Activated naive CD4-positive, alpha-beta T cell treated with anti-CD3 and anti-CD28 coated beads, Interleukin-2, amount 50 U/mL, for 72 hours (primary cell): Measurements from ENCODE around the gene ETHE1. TPM values are rescaled to one million over a fixed set of nuclear protein-coding genes. Genes with fewer than 3 reads are reported as not detected.

Source experiments
- ATAC-seq, 2 donors: fragments of 150-1000 bp; cut with Tn5 transposase; 2 replicates each; pipeline ENCODE4 v1.10.0; 2021; ENCODE audit warnings: mild to moderate bottlenecking in 2 of 2, moderate library complexity in 2 of 2
- DNase-seq, 2 donors: peaks; one replicate each; pipeline ENCODE4 v3.0.0; 2021 to 2022; ENCODE audit warnings: low spot score in 2 of 2
- H3K27ac Mint-ChIP-seq, 2 donors: one replicate each; pipeline ENCODE4 v1.8.0; 2022; ENCODE audit warnings: mild to moderate bottlenecking in 2 of 2, mixed read lengths in 2 of 2
- H3K36me3 Mint-ChIP-seq, 2 donors: one replicate each; pipeline ENCODE4 v1.8.0; 2022; ENCODE audit warnings: mixed read lengths in 2 of 2
- H3K9me3 Mint-ChIP-seq, 2 donors: one replicate each; pipeline ENCODE4 v1.8.0; 2022; ENCODE audit warnings: mixed read lengths in 2 of 2
- total RNA-seq, 2 donors: library from RNA; stranded (reverse); gene quantifications; one replicate each; pipeline ENCODE4 v1.2.3, GENCODE V29; 2022

ETHE1 gene, protein sequence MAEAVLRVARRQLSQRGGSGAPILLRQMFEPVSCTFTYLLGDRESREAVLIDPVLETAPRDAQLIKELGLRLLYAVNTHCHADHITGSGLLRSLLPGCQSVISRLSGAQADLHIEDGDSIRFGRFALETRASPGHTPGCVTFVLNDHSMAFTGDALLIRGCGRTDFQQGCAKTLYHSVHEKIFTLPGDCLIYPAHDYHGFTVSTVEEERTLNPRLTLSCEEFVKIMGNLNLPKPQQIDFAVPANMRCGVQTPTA
- 10 to 100 TPM; 88.0 to 89.2 TPM for total RNA-seq

DNA sequence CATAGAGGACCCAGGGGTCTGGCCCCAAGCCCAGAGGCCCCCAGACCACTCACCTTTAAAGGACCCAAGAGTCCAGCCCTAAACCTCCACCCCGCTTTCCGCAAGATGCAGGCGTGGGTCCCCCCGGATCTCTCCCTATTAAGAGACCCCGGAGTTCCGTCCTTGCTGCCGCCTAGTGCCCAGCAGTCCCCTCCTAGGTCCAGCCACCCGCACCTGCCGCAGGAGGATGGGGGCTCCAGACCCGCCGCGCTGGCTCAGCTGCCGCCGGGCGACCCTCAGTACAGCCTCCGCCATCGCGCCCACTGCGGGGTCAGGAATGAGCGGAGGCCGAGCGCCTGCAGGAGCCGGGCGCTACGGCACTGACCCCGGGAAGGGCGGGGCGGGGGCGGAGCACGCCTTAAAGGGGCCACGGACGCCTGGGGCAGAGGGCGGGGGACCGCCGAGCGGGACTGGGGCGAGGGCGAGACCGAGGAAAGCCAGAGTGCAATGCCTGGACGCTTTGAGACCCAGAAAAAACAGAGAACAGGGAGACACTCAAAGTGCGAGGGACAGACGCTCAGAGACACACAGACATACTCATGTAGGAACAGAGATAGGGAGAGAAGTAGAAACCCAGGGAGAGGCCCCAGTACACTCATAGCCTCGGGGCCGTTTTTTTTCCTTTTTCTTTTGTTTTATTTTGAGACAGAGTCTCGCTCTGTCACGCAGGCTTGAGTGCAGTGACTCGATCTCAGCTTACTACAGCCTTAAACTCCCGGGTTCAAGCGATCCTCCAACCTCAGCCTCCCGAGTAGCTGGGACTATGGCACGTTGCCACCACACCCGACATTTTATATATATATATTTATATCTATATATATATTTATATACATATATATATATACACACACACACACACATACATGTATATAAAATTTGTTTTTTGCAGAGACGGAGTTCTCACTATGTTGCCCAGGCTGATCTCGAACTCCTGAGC is at the start of gene ETHE1:
TSS of gene ETHE1 (minus strand) at position 318 of the 976 bp plus-strand sequence. CDS start at position 294, 24 bp downstream.
- ATAC-seq (peak; percentile 75 to 82), DNase-seq (peak; percentile 78 to 88)
- Mint-ChIP-seq H3K27ac (peak within 1 kb of the TSS; percentile 89 to 98), H3K36me3 (peaks cover 6 to 10% of the 10 kb centered on the region in 2 donors), H3K9me3 (no peaks in the 10 kb centered on the region)

DNA sequence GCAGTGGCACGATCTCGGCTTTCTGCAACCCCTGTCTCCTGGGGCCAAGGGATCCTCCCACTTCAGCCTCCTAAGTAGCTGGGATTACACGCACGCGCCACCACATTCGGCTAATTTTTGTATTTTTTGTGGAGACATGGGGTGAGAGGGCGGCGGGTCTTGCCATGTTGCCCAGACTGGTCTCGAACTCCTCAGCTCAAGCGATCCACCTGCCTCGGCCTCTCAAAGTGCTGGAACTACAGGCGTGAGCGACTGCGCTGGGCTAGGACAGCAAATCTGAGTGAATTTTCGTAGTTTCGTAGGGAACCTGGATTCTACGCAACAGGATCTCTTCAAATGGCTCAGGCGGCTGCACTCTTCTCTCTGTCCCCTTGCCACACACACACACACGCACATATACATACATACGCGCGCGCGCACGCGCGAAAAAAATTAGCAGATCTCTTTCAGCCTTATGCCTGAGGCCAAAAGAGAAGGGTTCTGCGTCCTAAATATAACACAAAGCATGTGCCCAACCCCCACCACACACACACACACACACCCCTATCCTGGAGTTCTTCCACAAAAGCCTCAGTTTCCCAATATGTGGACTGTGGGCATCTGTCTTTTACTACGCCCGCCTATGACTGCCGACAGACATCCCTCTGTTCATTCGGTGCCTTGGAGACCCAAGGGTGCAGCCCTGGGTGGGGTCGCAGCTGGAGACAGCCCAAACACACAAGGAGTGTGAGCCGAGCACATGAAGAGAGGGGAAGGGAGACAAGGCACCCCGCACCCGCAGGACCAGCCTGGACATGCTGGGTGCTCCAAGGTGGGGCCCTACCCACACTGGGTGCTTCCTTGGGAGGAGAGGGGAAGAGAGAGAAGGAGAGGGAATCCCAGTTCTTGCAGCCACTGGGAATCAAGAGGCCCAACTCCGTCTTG is 49.2 kb upstream of the ETHE1 start:
- peak overlapping the region; percentile 92 to 98 for H3K27ac Mint-ChIP-seq
- ATAC-seq (no peak), DNase-seq (no peak)
- peaks cover 13 to 14% of the 10 kb centered on the region in 2 donors for H3K36me3 Mint-ChIP-seq
- no peaks in the 10 kb centered on the region for H3K9me3 Mint-ChIP-seq

DNA sequence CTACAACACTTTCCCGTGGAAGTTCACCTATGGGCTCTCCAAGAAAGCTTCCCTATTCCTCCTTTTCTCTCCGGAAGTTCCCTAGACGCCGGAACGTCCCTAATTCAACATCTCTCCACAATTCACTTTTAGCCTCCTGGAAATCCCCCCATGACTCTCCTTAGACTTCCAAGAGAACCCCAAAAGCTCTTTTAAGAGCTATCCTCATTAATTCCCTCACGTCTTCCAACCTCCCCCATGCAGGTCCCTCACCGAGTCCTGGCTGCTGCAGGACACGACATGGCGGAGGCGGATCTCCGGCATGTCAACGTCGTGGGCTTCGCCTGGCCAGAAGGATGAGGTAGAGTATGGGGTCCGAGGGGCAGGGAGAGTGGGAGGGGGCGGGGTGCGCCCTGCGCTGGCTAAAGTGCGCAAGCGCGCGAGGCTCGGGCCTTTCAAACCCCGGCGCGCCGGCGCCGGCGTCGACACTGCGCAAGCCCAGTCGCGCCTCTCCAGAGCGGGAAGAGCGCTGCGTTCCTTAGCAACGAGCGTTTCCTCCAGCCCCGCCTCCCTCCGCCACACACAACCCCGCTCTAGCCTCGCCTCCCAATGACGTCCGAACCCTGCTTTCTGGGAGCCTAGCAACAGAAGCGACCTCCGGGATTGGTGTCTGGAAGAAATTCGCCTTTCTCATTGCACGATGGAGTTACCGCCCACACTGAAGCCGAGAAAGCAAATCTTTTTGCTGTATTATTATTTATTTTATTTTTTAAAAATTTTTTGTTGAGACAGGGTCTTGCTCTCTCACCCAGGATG is 48.4 kb upstream of the ETHE1 start, which contains the start of the genes PINLYP and XRCC1:
TSS of gene PINLYP (plus strand) at position 646 of the 795 bp plus-strand sequence. CDS start 1,391 bp downstream, outside the sequence.
TSS of gene XRCC1 (minus strand) at position 372 of the 795 bp plus-strand sequence. CDS start at position 303, 69 bp downstream.
- Mint-ChIP-seq H3K36me3 (peaks cover 13 to 14% of the 10 kb centered on the region in 2 donors), H3K27ac (peak within 1 kb of the TSS; percentile 98 to 99), H3K9me3 (no peaks in the 10 kb centered on the region)
- peak; percentile 92 to 94 for DNase-seq
- peak; percentile 99 to 100 for ATAC-seq

DNA sequence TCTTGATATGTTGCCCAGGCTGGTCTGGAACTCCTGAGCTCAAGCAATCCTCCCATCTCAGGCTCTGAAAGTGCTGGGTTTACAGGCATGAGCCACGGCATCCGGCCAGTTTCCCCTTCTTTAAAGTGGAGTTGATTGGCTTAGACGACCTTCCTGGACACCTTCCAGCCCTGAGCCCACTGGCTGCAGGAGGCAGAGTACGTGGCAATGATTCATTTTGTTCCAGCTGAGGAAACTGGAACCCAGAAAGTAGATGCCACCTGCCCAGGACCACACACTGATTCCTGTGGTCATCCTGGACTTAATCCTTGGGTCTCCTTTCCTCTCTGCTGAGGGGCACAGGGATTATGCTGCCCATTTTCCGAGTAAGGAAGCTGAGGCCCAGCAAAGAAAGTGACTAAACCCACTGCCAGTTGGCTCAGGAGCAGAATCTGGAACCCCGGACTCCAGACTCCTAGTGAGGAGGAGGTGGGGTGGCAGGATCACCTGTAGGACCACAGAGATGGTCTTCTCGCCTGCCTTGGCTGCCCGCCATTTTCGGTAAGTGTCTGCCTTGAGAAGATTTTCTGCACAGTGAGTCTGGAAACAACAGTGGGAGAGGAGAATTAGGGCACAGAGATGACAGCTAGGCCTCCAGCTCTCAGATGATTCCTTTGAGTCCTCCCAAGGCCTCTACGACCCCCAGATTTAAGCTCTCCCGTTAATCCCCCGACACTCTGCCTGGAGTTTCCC is 47.6 kb upstream of the ETHE1 start:
- DNase-seq (no peak), ATAC-seq (no peak)
- Mint-ChIP-seq H3K36me3 (peaks cover 7% of the 10 kb centered on the region in 2 donors), H3K9me3 (no peaks in the 10 kb centered on the region), H3K27ac (peak overlapping the region; percentile 98 to 99)

DNA sequence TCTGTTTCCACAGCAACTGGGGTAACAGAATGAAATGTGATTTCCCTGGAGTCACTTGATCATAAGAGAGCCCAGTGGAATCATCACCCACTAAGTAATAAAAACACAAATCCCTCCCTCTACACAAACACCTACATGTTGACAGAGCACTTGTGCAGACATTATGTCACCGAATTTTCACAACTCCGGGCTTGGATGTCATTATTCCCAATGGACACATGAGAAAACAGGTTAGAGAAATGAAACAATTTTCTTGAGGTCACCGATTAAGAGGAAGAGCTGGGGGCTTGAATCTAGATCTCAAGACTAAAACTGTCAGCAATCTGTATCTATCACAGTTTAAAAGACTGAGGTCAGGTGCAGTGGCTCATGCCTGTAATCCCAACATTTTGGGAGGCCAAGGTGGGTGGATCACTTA is 45.2 kb upstream of the ETHE1 start:
- peaks cover 5 to 6% of the 10 kb centered on the region in 2 donors for H3K36me3 Mint-ChIP-seq
- peak overlapping the region in 1 of 2 donors; percentile 38 for H3K27ac Mint-ChIP-seq
- DNase-seq (no peak), ATAC-seq (no peak)
- no peaks in the 10 kb centered on the region for H3K9me3 Mint-ChIP-seq

DNA sequence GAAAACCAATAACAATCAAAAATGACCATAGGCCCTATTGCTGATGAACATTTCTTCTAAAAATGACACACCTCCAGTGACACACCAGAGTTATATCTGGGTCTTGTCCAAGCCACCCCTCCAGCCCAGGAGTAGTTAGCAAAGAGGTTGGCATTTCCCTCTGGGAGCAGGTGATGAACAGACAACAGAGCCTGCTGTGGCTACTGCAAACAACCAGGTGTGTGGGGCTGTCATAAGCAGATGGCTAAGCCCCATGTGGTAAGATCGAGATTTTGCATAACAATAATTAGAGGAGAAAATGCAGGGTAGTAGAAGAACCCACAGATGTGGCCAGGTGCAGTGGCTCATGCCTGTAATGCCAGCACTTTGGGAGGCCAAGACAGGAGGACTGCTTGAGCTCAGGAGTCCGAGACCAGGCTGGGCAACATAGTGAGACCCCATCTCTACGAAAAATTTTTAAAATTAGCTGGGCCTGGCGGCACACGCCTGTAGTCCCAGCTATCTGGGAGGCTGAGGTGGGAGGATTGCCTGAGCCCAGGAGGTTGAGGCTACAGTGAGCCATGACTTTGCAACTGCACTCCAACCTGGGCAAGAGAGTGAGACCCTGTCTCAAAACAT is 43.3 kb upstream of the ETHE1 start:
- DNase-seq (no peak), ATAC-seq (no peak)
- Mint-ChIP-seq H3K9me3 (no peaks in the 10 kb centered on the region), H3K27ac (peak overlapping the region in 1 of 2 donors; percentile 42), H3K36me3 (peaks cover 4 to 5% of the 10 kb centered on the region in 2 donors)

DNA sequence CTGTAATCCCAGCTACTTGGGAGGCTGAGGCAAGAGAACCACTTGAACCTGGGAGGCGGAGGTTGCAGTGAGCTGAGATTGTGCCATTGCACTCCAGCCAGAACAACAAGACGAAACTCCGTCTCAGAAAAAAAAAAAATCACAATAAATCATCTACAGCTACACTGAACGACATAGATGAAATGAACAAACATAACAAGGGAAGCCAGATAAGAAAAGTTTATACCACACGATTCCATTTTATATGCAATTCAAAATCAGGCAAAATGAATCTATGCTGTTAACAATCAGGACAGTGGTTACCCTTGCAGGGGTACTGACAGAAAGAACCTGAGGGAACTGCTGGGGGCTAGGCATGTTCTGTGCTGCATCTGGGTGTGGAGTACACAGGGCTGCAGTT is 42.7 kb upstream of the ETHE1 start:
- no peaks in the 10 kb centered on the region for H3K36me3 Mint-ChIP-seq
- H3K27ac Mint-ChIP-seq = peak overlapping the region in 1 of 2 donors; percentile 42
- no peaks in the 10 kb centered on the region for H3K9me3 Mint-ChIP-seq
- ATAC-seq (no peak), DNase-seq (no peak)

DNA sequence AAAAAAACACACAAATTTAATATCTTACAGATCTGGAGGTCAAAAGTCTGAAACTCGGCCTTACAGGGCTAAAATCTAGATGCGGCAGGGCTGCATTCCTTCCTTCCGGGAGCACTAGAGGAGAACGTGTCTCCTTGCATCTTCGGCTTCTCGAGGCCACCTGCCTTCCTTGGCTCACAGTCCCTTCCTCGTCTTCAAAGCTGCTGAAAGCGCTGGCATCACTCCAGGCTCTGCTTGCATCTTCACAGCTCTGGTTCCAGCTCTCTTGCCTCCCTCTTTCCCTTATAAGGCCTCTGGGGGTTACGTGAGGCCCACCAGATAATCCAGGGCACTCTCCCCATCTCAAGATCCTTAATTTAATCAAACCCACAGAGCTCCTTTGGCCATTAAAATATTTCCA is 37.8 kb upstream of the ETHE1 start:
- H3K9me3 Mint-ChIP-seq = peaks cover 3% of the 10 kb centered on the region in 2 donors
- peak overlapping the region; percentile 41 to 99 for H3K27ac Mint-ChIP-seq
- ATAC-seq = no peak

DNA sequence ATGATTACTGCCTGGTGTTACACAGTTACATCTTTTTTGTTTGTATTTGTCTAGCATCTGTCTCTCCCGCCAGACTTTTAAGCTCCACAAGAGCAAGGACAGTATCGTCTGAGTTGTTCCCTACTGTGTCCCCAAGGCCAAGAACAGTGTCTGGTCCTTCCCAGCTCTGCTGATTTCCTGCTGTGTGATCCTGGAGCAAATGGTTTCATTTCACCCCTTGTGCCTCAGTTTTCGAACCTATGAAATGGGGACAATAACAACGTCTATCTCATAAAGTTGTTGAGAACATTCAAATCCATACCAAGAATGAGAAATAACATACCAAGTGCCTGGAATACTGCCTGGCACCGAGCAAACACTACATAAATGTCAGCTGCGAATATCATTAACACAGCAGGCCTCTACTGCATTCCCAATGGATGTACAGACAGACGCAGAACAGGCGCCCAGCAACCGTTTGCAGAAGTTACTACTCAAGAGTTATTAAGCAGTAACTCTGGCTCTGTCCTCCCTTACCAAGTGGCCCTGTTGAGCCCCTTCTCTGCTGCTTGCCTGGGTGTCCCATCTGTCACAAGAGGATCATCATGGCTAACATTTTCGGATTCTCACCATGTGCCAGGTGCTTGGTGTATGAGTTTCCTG is 36.9 kb upstream of the ETHE1 start:
- H3K36me3 Mint-ChIP-seq = peaks cover 6 to 29% of the 10 kb centered on the region in 2 donors

More for the DNA sequence above, 37.8 kb upstream of the ETHE1 start:
- no peak for DNase-seq
- H3K36me3 Mint-ChIP-seq = peaks cover 6 to 29% of the 10 kb centered on the region in 2 donors

DNA sequence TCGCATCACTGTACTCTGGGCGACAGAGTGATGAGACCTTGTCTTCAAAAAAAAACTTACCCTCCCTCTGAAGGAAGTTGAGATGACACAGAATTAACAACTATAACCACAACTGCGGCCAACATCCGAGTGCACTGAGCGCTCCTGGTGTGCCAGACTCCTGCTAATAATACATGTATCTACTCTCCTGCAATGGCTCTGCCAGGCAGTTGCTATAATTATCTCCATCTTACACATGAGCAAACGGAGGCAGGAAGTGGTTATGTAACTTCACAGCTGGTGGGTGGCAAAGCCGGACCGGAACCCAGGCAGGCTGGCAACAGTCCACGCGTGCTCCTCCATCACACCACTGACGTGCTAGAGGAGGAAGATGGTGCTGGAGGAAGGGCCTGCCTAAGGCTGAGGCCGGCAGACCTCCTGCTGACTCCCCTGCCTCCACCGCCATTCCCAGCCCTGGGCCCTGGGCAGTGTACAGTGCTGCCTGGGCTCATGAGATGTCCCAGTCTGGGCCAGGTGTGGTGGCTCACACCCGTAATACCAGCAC is 35.8 kb upstream of the ETHE1 start:
- Mint-ChIP-seq H3K36me3 (peaks cover 6 to 29% of the 10 kb centered on the region in 2 donors), H3K9me3 (peaks cover 3% of the 10 kb centered on the region in 2 donors), H3K27ac (peak overlapping the region; percentile 97 to 99)
- DNase-seq (peak; percentile 53 to 86), ATAC-seq (peak; percentile 91 to 97)

More for the DNA sequence above, 36.9 kb upstream of the ETHE1 start:
- Mint-ChIP-seq H3K27ac (peak overlapping the region; percentile 27 to 99), H3K9me3 (peaks cover 3% of the 10 kb centered on the region in 2 donors)
- ATAC-seq = no peak
- DNase-seq = no peak

DNA sequence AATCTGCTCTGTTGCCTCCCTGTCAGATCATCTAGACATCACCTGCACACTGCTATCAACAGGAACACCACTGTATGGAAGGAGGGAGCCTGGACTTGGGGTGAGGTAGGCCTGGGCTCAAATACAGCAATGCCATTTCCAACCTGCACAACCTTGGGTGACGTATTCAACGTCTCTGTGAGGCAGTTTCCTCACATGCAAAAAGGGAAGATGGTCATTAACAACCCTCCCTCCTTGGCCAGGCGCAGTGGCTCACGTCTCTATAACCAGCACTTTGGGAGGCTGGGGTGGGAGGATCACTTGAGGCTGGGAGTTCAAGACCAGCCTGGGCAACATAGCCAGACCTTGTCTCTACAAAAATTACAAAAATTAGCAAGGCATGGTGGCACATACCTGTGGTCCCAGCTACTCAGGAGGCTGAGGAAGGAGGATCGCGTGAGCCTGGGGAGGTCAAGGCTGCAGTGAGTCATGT is 35.3 kb upstream of the ETHE1 start:
- peaks cover 6 to 29% of the 10 kb centered on the region in 2 donors for H3K36me3 Mint-ChIP-seq
- DNase-seq (no peak), ATAC-seq (peak in 1 of 2 donors; percentile 30)
- peak overlapping the region; percentile 97 to 99 for H3K27ac Mint-ChIP-seq
- H3K9me3 Mint-ChIP-seq = peaks cover 3% of the 10 kb centered on the region in 2 donors

DNA sequence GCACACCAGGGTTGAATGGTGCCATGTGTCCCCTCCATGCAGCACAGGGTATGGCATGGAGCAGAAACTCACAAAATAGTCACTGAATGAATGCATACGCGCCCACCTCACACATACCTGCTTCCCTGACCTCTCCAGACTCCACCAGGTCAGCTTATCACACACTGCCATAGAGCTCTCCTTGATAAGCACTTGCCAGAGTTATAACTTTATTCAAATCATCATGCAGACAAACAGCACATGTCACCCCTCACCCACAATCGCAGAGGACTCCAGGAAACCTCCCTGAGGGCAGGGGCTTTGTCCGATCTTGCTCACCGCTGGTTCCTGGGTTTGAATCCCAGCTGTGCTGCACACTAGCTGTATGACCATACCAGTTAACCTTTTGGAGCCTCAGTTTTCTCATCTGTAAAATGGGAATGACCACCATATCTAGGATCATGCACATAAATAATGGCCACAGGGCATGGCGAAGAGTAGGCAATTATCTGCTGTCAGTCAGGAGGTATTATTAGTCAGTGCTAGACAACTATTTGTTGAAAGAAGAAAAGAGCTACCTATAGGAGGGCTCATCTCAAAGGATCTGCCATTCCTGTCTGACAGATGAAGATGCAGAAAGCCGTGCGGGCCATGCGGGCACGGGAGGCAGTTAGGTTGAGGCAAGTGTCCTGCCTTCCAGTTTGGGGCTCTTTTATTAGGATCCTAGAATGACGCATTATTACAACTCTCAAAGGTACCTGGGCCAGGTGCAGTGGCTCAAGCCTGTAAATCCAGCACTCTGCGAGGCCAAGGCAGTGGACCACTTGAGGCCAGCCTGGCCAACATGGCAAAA is 34.4 kb upstream of the ETHE1 start:
- ATAC-seq = no peak
- H3K36me3 Mint-ChIP-seq = peaks cover 6 to 29% of the 10 kb centered on the region in 2 donors
- H3K9me3 Mint-ChIP-seq = peaks cover 3% of the 10 kb centered on the region in 2 donors
- no peak for DNase-seq
- peak overlapping the region; percentile 97 to 99 for H3K27ac Mint-ChIP-seq

DNA sequence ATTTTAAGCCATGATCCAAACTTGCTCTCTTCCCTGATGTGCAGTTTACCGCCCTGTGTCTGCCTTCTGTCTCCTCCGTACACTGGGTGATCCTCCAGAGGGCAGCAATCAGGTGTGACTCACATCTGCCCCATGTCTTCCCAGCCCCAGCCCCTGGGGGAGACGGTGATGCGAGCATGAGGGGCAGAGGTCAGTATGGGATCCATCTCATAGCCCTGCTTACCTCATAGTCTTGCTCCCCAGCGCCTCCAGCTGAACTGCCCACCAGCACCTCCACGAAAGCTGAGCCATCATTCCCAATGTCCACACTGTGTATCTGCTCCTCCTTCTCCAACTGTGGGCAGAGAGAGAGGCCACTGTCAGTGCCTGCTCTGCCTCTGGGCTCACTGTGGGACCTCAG is 33.7 kb upstream of the ETHE1 start:
- peaks cover 3% of the 10 kb centered on the region in 2 donors for H3K9me3 Mint-ChIP-seq
- DNase-seq = no peak
- peak overlapping the region; percentile 70 to 99 for H3K27ac Mint-ChIP-seq
- H3K36me3 Mint-ChIP-seq = peaks cover 6 to 29% of the 10 kb centered on the region in 2 donors
- no peak for ATAC-seq
